Nephron (organoid): ENCODE data around the gene SSBP4.

Source experiments
- H3K27ac Mint-ChIP-seq, 3 experiments: 2 replicates each; pipeline ENCODE4 v1.8.0; 2020; ENCODE audit warnings: mixed read lengths in 3 of 3, mild to moderate bottlenecking in 2 of 3, moderate library complexity in 1 of 3
- H3K27me3 Mint-ChIP-seq: 2 replicates; pipeline ENCODE4 v1.8.0; 2021; ENCODE audit warnings: low read depth, mild to moderate bottlenecking, moderate library complexity, mixed read lengths
- H3K36me3 Mint-ChIP-seq: 2 replicates; pipeline ENCODE4 v1.8.0; 2020; ENCODE audit warnings: low read depth, mixed read lengths
- H3K4me1 Mint-ChIP-seq: 2 replicates; pipeline ENCODE4 v1.8.0; 2020; ENCODE audit warnings: mixed read lengths
- H3K4me3 Mint-ChIP-seq, 3 experiments: 2 replicates each; pipeline ENCODE4 v1.8.0; 2020; ENCODE audit warnings: mild to moderate bottlenecking in 3 of 3, mixed read lengths in 3 of 3, moderate library complexity in 2 of 3
- H3K9me3 Mint-ChIP-seq: 2 replicates; pipeline ENCODE4 v1.8.0; 2020; ENCODE audit warnings: mixed read lengths
- CTCF ChIP-seq, 3 experiments: fragments of 200-600 bp; sonication (generic); IDR thresholded peaks; one replicate each; pipeline ENCODE4 v1.5.0; 2021; ENCODE audit warnings: antibody characterized with exemption in 3 of 3; ENCODE audit not compliant: unreplicated experiment in 3 of 3

Gene SSBP4

GRCh38 chr19:18440415-18440877, 21.2 kb downstream of the SSBP4 start:
- H3K36me3 Mint-ChIP-seq, result peaks cover 5% of the 10 kb centered on the region
- peak overlapping the region; percentile 84 to 98 (median 98) for H3K27ac Mint-ChIP-seq
- peaks cover 36% of the 10 kb centered on the region for H3K4me1 Mint-ChIP-seq
- peak in 1 of 3 experiments; percentile 14 for TF ChIP-seq CTCF (IDR thresholded peaks at IDR 0.05; ENCODE audit: unreplicated experiment in 3 of 3)
- H3K4me3 Mint-ChIP-seq, result peak overlapping the region; percentile 23 to 75 (median 50)
- no peaks in the 10 kb centered on the region for H3K9me3 Mint-ChIP-seq
- no peaks in the 10 kb centered on the region for H3K27me3 Mint-ChIP-seq

- Mint-ChIP-seq H3K4me3 (peak overlapping the region in 2 of 3 experiments; percentile 82 to 94), H3K9me3 (no peaks in the 10 kb centered on the region), H3K36me3 (peaks cover 5% of the 10 kb centered on the region), H3K4me1 (peaks cover 32% of the 10 kb centered on the region), H3K27ac (peak overlapping the region; percentile 46 to 98 (median 84)), H3K27me3 (no peaks in the 10 kb centered on the region)
- no peak for TF ChIP-seq CTCF (IDR thresholded peaks at IDR 0.05; ENCODE audit: unreplicated experiment in 3 of 3)
Observed at GRCh38 chr19:18440936-18441803, 22.0 kb downstream of the SSBP4 start.

GRCh38 chr19:18441804-18442788, 22.9 kb downstream of the SSBP4 start:
- Mint-ChIP-seq H3K4me1 (peaks cover 37% of the 10 kb centered on the region), H3K9me3 (no peaks in the 10 kb centered on the region), H3K36me3 (peaks cover 5% of the 10 kb centered on the region), H3K27ac (peak overlapping the region; percentile 53 to 98 (median 89)), H3K4me3 (peak overlapping the region; percentile 27 to 94 (median 82)), H3K27me3 (no peaks in the 10 kb centered on the region)
- no peak for TF ChIP-seq CTCF (IDR thresholded peaks at IDR 0.05; ENCODE audit: unreplicated experiment in 3 of 3)

GRCh38 chr19:18442941-18443340, 23.7 kb downstream of the SSBP4 start:
- Mint-ChIP-seq H3K4me3 (peak overlapping the region; percentile 57 to 94 (median 82)), H3K36me3 (peaks cover 5% of the 10 kb centered on the region), H3K4me1 (peaks cover 41% of the 10 kb centered on the region), H3K27me3 (no peaks in the 10 kb centered on the region), H3K27ac (peak overlapping the region; percentile 53 to 89 (median 87)), H3K9me3 (no peaks in the 10 kb centered on the region)
- no peak for TF ChIP-seq CTCF (IDR thresholded peaks at IDR 0.05; ENCODE audit: unreplicated experiment in 3 of 3)

GRCh38 chr19:18443406-18443805, 24.2 kb downstream of the SSBP4 start:
- peak overlapping the region; percentile 37 to 56 (median 45) for H3K27ac Mint-ChIP-seq
- H3K36me3 Mint-ChIP-seq, result peaks cover 9% of the 10 kb centered on the region
- H3K4me1 Mint-ChIP-seq, result peaks cover 41% of the 10 kb centered on the region

More at GRCh38 chr19:18443406-18443805, 24.2 kb downstream of the SSBP4 start:
- TF ChIP-seq CTCF (IDR thresholded peaks at IDR 0.05; ENCODE audit: unreplicated experiment in 3 of 3), result no peak
- Mint-ChIP-seq H3K4me3 (peak overlapping the region; percentile 54 to 94 (median 82)), H3K9me3 (no peaks in the 10 kb centered on the region), H3K27me3 (no peaks in the 10 kb centered on the region)
